CD14-positive monocyte (primary cell): ENCODE measurements around the gene AK1. TPM values are rescaled to one million over a fixed set of nuclear protein-coding genes. Genes with fewer than 3 reads are reported as not detected.
A peak's percentile ranks its signal among the peaks of the same experiment; 100 is the strongest.

ENCODE experiments used
- DNase-seq, 3 donors: peaks; one replicate each; pipeline ENCODE4 v3.0.0-alpha.2; 2011 to 2022
- H2AFZ ChIP-seq: 2 replicates; pipeline ENCODE4 v1.6.0; 2012; ENCODE audit warnings: mild to moderate bottlenecking, low read depth, low read length, inconsistent platforms; ENCODE audit not compliant: insufficient read depth, poor library complexity, severe bottlenecking
- H3K27ac ChIP-seq, 2 donors: 1 replicate in 1 of 2; 2 replicates in 1 of 2; pipeline ENCODE4 v1.5.1; 2012 to 2013; ENCODE audit warnings: low read length in 2 of 2, control low read depth in 1 of 2, inconsistent platforms in 1 of 2, low read depth in 1 of 2, mild to moderate bottlenecking in 1 of 2
- H3K27me3 ChIP-seq, 2 donors: one replicate each; pipeline versions ENCODE4 v1.6.0 to v1.6.1; 2011 to 2013; ENCODE audit warnings: low read length in 2 of 2; ENCODE audit not compliant: control insufficient read depth in 2 of 2, insufficient read depth in 2 of 2
- H3K36me3 ChIP-seq, 2 donors: replicated peaks in 1 of 2; 1 replicate in 1 of 2; 2 replicates in 1 of 2; pipeline versions ENCODE4 v1.5.1 to v1.6.1; 2012 to 2013; ENCODE audit warnings: low read length in 2 of 2, control low read depth in 1 of 2, inconsistent platforms in 1 of 2, mild to moderate bottlenecking in 1 of 2; ENCODE audit not compliant: insufficient read depth in 2 of 2, control insufficient read depth in 1 of 2
- H3K4me1 ChIP-seq, 2 donors: 1 replicate in 1 of 2; 2 replicates in 1 of 2; pipeline versions ENCODE4 v1.5.1 to v1.6.1; 2012 to 2013; ENCODE audit warnings: low read length in 2 of 2, control low read depth in 1 of 2, inconsistent platforms in 1 of 2, mild to moderate bottlenecking in 1 of 2, moderate library complexity in 1 of 2; ENCODE audit not compliant: insufficient read depth in 2 of 2, control insufficient read depth in 1 of 2
- H3K4me2 ChIP-seq: replicated peaks from 2 replicates; pipeline ENCODE3; 2012; ENCODE audit warnings: low read length, moderate library complexity, mild to moderate bottlenecking; ENCODE audit not compliant: poor library complexity, severe bottlenecking; ENCODE audit errors: extremely low read depth
- H3K4me3 ChIP-seq, 3 experiments: fragments of 200-600 bp in 1 of 3; sonication (generic) in 1 of 3; replicated peaks in 1 of 3; 1 replicate in 2 of 3; 2 replicates in 1 of 3; pipeline ENCODE4 v1.5.1; 2011 to 2013; ENCODE audit warnings: low read length in 3 of 3, mild to moderate bottlenecking in 3 of 3, control low read depth in 2 of 3, low read depth in 2 of 3, inconsistent platforms in 1 of 3, moderate library complexity in 1 of 3
- H3K79me2 ChIP-seq: 2 replicates; pipeline ENCODE4 v1.6.0; 2012; ENCODE audit warnings: mild to moderate bottlenecking, control low read depth, inconsistent platforms, low read length, moderate library complexity; ENCODE audit not compliant: insufficient read depth
- H3K9ac ChIP-seq: 2 replicates; pipeline ENCODE4 v1.6.0; 2017; ENCODE audit warnings: low read length, mild to moderate bottlenecking; ENCODE audit not compliant: insufficient read depth, poor library complexity, severe bottlenecking
- H3K9me3 ChIP-seq, 2 donors: replicated peaks in 1 of 2; 1 replicate in 1 of 2; 2 replicates in 1 of 2; pipeline versions ENCODE4 v1.5.1 to v1.6.1; 2012 to 2013; ENCODE audit warnings: low read length in 2 of 2, control low read depth in 1 of 2; ENCODE audit not compliant: control insufficient read depth in 1 of 2, insufficient read depth in 1 of 2
- H4K20me1 ChIP-seq: 2 replicates; pipeline ENCODE4 v1.6.0; 2012; ENCODE audit warnings: mild to moderate bottlenecking, low read length, control low read depth, moderate library complexity; ENCODE audit not compliant: insufficient read depth
- H3K27ac Mint-ChIP-seq, 7 donors: one replicate each; pipeline ENCODE4 v1.8.0; 2020; ENCODE audit warnings: mild to moderate bottlenecking in 7 of 7, mixed read lengths in 7 of 7, moderate library complexity in 6 of 7, inconsistent platforms in 2 of 7
- H3K27me3 Mint-ChIP-seq, 3 donors: one replicate each; pipeline ENCODE4 v1.8.0; 2021 to 2022; ENCODE audit warnings: low read depth in 3 of 3, mild to moderate bottlenecking in 3 of 3, mixed read lengths in 3 of 3, moderate library complexity in 3 of 3, inconsistent platforms in 1 of 3
- H3K36me3 Mint-ChIP-seq, 2 donors: one replicate each; pipeline ENCODE4 v1.8.0; 2020; ENCODE audit warnings: mixed read lengths in 2 of 2, inconsistent platforms in 1 of 2, mild to moderate bottlenecking in 1 of 2
- H3K4me1 Mint-ChIP-seq: one replicate; pipeline ENCODE4 v1.8.0; 2020; ENCODE audit warnings: mild to moderate bottlenecking, mixed read lengths
- H3K4me3 Mint-ChIP-seq, 2 donors: one replicate each; pipeline ENCODE4 v1.8.0; 2020; ENCODE audit warnings: mild to moderate bottlenecking in 2 of 2, mixed read lengths in 2 of 2, moderate library complexity in 1 of 2
- H3K9me3 Mint-ChIP-seq, 7 donors: one replicate each; pipeline ENCODE4 v1.8.0; 2020 to 2022; ENCODE audit warnings: mixed read lengths in 7 of 7, mild to moderate bottlenecking in 6 of 7, moderate library complexity in 6 of 7, inconsistent platforms in 2 of 7
- WGBS: methylation state at CpG from one replicate; pipeline ENCODE4 v1.1.5; 2013; ENCODE audit warnings: missing lambda C conversion rate; ENCODE audit not compliant: insufficient coverage; 5-methylcytosine and 5-hydroxymethylcytosine counted together
- intact Hi-C, 2 donors: fragments of 100-400 bp; cut with micrococcal nuclease; formaldehyde crosslinking; loops; one replicate each; pipeline versions ENCODE4 v1.15.0 to v1.15.1; 2023
- polyA plus RNA-seq, 3 donors: library from polyadenylated mRNA; depleted of rRNA in 1 of 3; unstranded in 2 of 3; stranded (reverse) in 1 of 3; fragments of 300-500 nt in 2 of 3; fragments of >200 nt in 1 of 3; fragmentation: Illumina TruSeq in 2 of 3; gene quantifications; 1 replicate in 2 of 3; 2 replicates in 1 of 3; pipeline ENCODE4 v1.2.3, GENCODE V29; 2012 to 2021
- TF ChIP-seq, protein P1 (sequence below): fragments of 200-600 bp; IDR thresholded peaks from one replicate; pipeline ENCODE4 v1.8.0; 2022; ENCODE audit warnings: antibody characterized with exemption, mild to moderate bottlenecking

The AK1 gene
- polyA plus RNA-seq, 3 donors = 3.5 TPM; not detected in 2

DNA sequence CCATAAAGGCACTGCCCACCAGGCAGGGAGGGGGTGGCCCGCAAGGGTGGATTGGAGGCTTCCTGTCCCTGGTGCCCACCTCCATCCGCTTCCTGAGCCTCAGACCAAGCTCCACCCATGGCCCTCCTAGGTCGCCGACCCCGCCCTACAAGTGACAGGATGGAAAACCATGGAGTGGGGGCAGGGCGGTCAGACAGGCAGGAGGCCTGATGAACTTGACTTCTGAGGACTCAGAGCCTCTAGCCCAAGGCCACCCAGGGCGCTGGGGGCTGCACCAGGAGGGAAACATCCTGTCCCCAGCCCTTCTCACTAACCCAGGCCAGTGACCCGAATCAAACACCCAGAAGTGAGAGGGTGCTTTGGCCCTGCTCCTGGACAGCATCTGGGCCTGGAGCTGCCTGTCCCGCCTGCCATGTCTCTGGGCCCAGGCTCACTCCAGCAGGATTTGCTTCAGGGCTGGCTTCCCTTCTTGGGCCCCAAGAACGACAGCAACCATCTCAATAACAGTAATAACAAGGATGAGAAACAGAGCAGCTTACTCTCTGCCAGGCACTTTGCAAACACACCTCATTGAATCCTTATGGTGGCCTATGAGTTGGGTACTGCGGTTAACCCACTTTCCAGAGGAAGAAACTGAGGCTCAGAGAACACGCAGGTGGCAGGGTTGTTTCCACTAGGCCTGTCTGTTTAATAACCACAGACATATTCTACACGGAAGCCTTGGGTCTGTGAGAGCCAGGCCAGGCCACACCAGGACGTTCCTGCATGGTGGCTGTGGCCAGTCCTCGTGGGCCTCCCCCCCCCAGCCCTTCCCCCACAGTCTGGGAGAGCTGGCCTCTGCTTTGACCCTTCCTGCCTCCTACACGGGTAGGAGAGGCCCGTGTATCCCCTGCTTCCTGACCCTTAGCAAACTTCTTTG, 26.3 kb upstream of the AK1 start:
- Histone ChIP-seq H3K79me2 (no peaks in the 10 kb centered on the region), H3K4me3 (peak overlapping the region in 1 of 3 experiments; percentile 49), H3K9ac (peak overlapping the region; percentile 53), H3K4me1 (peaks cover 51 to 58% of the 10 kb centered on the region in 2 donors), H3K27me3 (no peaks in the 10 kb centered on the region), H2AFZ (peak overlapping the region; percentile 88), H3K9me3 (no peaks in the 10 kb centered on the region), H4K20me1 (no peaks in the 10 kb centered on the region), H3K27ac (peak overlapping the region; percentile 73 to 83), H3K4me2 (peak overlapping the region; percentile 49), H3K36me3 (peaks cover 0 to 9% of the 10 kb centered on the region in 2 donors)
- Mint-ChIP-seq H3K27me3 (peaks cover 0 to 1% (median 0%) of the 10 kb centered on the region in 3 donors), H3K36me3 (peaks cover 0 to 4% of the 10 kb centered on the region in 2 donors), H3K4me1 (peaks cover 48% of the 10 kb centered on the region), H3K4me3 (peak overlapping the region; percentile 62 to 65), H3K9me3 (no peaks in the 10 kb centered on the region), H3K27ac (peak overlapping the region; percentile 67 to 97 (median 90))
- peak in 1 of 3 donors; percentile 6 for DNase-seq
- WGBS = 11% methylated on average over 13 of the region's 17 CpGs
- TF ChIP-seq, protein P1, sequence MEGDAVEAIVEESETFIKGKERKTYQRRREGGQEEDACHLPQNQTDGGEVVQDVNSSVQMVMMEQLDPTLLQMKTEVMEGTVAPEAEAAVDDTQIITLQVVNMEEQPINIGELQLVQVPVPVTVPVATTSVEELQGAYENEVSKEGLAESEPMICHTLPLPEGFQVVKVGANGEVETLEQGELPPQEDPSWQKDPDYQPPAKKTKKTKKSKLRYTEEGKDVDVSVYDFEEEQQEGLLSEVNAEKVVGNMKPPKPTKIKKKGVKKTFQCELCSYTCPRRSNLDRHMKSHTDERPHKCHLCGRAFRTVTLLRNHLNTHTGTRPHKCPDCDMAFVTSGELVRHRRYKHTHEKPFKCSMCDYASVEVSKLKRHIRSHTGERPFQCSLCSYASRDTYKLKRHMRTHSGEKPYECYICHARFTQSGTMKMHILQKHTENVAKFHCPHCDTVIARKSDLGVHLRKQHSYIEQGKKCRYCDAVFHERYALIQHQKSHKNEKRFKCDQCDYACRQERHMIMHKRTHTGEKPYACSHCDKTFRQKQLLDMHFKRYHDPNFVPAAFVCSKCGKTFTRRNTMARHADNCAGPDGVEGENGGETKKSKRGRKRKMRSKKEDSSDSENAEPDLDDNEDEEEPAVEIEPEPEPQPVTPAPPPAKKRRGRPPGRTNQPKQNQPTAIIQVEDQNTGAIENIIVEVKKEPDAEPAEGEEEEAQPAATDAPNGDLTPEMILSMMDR = no peak
- intact Hi-C loops = no loop called here

DNA sequence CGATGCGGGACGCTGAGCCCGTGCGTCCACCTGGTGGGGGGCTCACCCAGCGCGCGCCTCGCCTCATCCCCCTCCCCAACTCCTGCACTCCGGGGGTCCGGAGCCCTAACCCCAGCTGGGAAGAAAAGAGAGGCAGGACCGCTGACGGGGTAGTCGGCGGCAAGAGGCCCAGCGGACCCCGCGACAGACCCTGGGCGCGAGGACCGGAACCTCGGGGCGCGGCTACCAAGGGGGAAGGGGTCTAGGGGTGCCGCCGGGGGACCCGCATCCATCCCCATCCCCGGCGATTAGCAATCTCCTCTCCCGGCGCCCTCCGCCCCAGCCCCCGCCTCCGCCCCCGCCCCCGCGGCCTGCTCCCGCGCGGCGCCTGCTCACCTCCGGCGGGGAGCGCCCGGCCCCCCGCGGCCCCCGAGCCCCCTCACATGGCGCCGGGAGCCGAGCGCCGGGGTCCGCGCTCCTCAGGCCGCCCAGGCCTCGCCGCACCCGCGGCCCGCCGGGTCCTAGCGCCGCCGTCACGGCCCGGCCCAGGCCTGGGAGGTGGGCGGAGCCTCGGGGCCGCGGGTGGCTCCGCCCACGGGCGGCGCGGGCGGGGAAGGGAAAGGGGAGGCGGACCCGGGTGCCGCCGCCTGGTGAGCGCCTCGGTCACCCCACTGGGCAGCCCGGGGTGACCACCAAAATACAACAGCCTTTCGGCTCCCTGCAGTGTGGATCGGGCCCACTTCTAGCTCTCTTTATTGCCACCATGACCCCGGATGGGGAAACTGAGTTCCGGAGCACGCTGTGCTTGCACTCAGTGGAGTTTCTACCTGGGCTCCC, 21.9 kb upstream of the AK1 start, which contains the start of gene ST6GALNAC6:
ST6GALNAC6 (minus strand) TSS at position 476 of the 816 bp plus-strand sequence. CDS start 1,622 bp downstream, outside the sequence.
- peak within 1 kb of the TSS; percentile 62 to 84 (median 83) for H3K4me3 ChIP-seq
- peak; percentile 57 to 66 (median 61) for DNase-seq
- H3K9me3 Mint-ChIP-seq = peaks cover 12 to 19% (median 17%) of the 10 kb centered on the region in 7 donors
- TF ChIP-seq, protein P1 = no peak
- peak within 1 kb of the TSS; percentile 91 for H2AFZ ChIP-seq
- H3K4me3 Mint-ChIP-seq = peak within 1 kb of the TSS; percentile 82 to 93
- H3K9me3 ChIP-seq = peaks cover 16% of the 10 kb centered on the region in 2 donors
- peak within 1 kb of the TSS in 1 of 2 donors; percentile 33 for H3K27ac ChIP-seq
- H3K4me1 Mint-ChIP-seq = peaks cover 32% of the 10 kb centered on the region
- peak within 1 kb of the TSS; percentile 62 for H3K9ac ChIP-seq
- intact Hi-C loops = loop anchor here in 1 of 2 donors (2.0 kb wide), 1 partner anchor 19 kb away; no protein-coding TSS in a partner anchor
- H3K4me2 ChIP-seq = peak within 1 kb of the TSS; percentile 90
- peaks cover 37 to 46% of the 10 kb centered on the region in 2 donors for H3K4me1 ChIP-seq
- H3K27ac Mint-ChIP-seq = peak within 1 kb of the TSS in 4 of 7 donors; percentile 50 to 81 (median 64)
- no peaks in the 10 kb centered on the region for H3K79me2 ChIP-seq
- peaks cover 1 to 9% (median 3%) of the 10 kb centered on the region in 3 donors for H3K27me3 Mint-ChIP-seq
- WGBS = under 1% methylated on average over 60 of the region's 89 CpGs
- peaks cover 16 to 21% of the 10 kb centered on the region in 2 donors for H3K36me3 ChIP-seq
- no peaks in the 10 kb centered on the region for H4K20me1 ChIP-seq
- H3K36me3 Mint-ChIP-seq = peaks cover 18 to 19% of the 10 kb centered on the region in 2 donors
- no peaks in the 10 kb centered on the region for H3K27me3 ChIP-seq
